Measurements from ENCODE around the gene OSTM1.

Gene OSTM1

GRCh38 chr6:108074359-108075144, at the start of gene OSTM1:
TSS of gene OSTM1 (minus strand) at chr6:108074741. CDS start at chr6:108074651, 90 bp downstream.
- H3K4me3 ChIP-seq (ENCODE audit: low read depth, low read length): peak within 1 kb of the TSS; percentile 79
- no peak for TF ChIP-seq CTCF (IDR thresholded peaks at IDR 0.05; ENCODE audit: control insufficient read depth, extremely low read depth, insufficient read depth)
- DNase-seq (ENCODE audit: low read depth): peak; percentile 30

GRCh38 chr6:108123946-108124345, 49.4 kb upstream of the OSTM1 start:
- H3K4me3 ChIP-seq (ENCODE audit: low read depth, low read length): no peak overlapping the region
- DNase-seq (ENCODE audit: low read depth): no peak
- no peak for TF ChIP-seq CTCF (IDR thresholded peaks at IDR 0.05; ENCODE audit: control insufficient read depth, extremely low read depth, insufficient read depth)

- no peak overlapping the region for H3K4me3 ChIP-seq (ENCODE audit: low read depth, low read length)
- DNase-seq (ENCODE audit: low read depth): no peak
- TF ChIP-seq CTCF (IDR thresholded peaks at IDR 0.05; ENCODE audit: control insufficient read depth, extremely low read depth, insufficient read depth): no peak
Measured at GRCh38 chr6:108123481-108123929, 49.0 kb upstream of the OSTM1 start.

- H3K4me3 ChIP-seq (ENCODE audit: low read depth, low read length): no peak overlapping the region
- TF ChIP-seq CTCF (IDR thresholded peaks at IDR 0.05; ENCODE audit: control insufficient read depth, extremely low read depth, insufficient read depth): no peak
- DNase-seq (ENCODE audit: low read depth): no peak
Measured at GRCh38 chr6:108121612-108122011, 47.1 kb upstream of the OSTM1 start.

- no peak for TF ChIP-seq CTCF (IDR thresholded peaks at IDR 0.05; ENCODE audit: control insufficient read depth, extremely low read depth, insufficient read depth)
- no peak overlapping the region for H3K4me3 ChIP-seq (ENCODE audit: low read depth, low read length)
- DNase-seq (ENCODE audit: low read depth): no peak
Measured at GRCh38 chr6:108120311-108120710, 45.8 kb upstream of the OSTM1 start.

GRCh38 chr6:108119769-108120141, 45.2 kb upstream of the OSTM1 start:
- no peak for DNase-seq (ENCODE audit: low read depth)
- no peak overlapping the region for H3K4me3 ChIP-seq (ENCODE audit: low read depth, low read length)
- no peak for TF ChIP-seq CTCF (IDR thresholded peaks at IDR 0.05; ENCODE audit: control insufficient read depth, extremely low read depth, insufficient read depth)
